Caco-2 (cell line): ENCODE measurements around the gene MDFIC. TPM values are rescaled to one million over a fixed set of nuclear protein-coding genes. Genes with fewer than 3 reads are reported as not detected.

Source experiments
- BruUV-seq: library from RNA; stranded (reverse); fragments of 400-500 nt; replicated peaks from 2 replicates; lab custom pipeline; 2021; lab: Mats Ljungman, UMichigan
- CTCF ChIA-PET: fragments of 300-600 bp; sonication (Branson Sonifier 250); formaldehyde crosslinking; loops from one replicate; lab custom pipeline; 2022; ENCODE audit warnings: antibody characterized with exemption; lab: Charles Lee
- POLR2A ChIA-PET: fragments of 300-600 bp; sonication (Branson Sonifier 250); formaldehyde crosslinking; loops from one replicate; lab custom pipeline; 2022; ENCODE audit warnings: antibody characterized with exemption; lab: Charles Lee
- DNase-seq, 2 experiments: peaks; one replicate each; pipeline versions ENCODE4 v3.0.0 to v3.0.0-alpha.2; 2020 to 2022
- H3K27me3 ChIP-seq: replicated peaks from 2 replicates; pipeline ENCODE4 v1.6.0; 2011; ENCODE audit warnings: low read length; ENCODE audit not compliant: control insufficient read depth, insufficient read depth
- H3K36me3 ChIP-seq: 2 replicates; pipeline ENCODE4 v1.5.1; 2011; ENCODE audit warnings: low read length; ENCODE audit not compliant: control insufficient read depth, insufficient read depth
- H3K4me1 ChIP-seq: fragments of 250-450 bp; sonication (Bioruptor Pico); 2 replicates; pipeline ENCODE4 v1.5.1; 2020; ENCODE audit warnings: mild to moderate bottlenecking
- H3K4me3 ChIP-seq: 2 replicates; pipeline ENCODE4 v1.5.1; 2011; ENCODE audit warnings: low read depth, mild to moderate bottlenecking, control low read depth, low read length
- H3K9me3 ChIP-seq: fragments of 250-450 bp; sonication (Bioruptor Pico); 2 replicates; pipeline ENCODE4 v1.5.1; 2020; ENCODE audit warnings: mild to moderate bottlenecking, moderate library complexity
- H3K27ac Mint-ChIP-seq: one replicate; pipeline ENCODE4 v1.8.0; 2022; ENCODE audit warnings: mixed read lengths; ENCODE audit not compliant: unreplicated experiment
- H3K27me3 Mint-ChIP-seq: one replicate; pipeline ENCODE4 v1.8.0; 2022; ENCODE audit warnings: mixed read lengths; ENCODE audit not compliant: insufficient read depth, unreplicated experiment
- H3K36me3 Mint-ChIP-seq: one replicate; pipeline ENCODE4 v1.8.0; 2022; ENCODE audit warnings: mild to moderate bottlenecking, mixed read lengths; ENCODE audit not compliant: insufficient read depth, unreplicated experiment
- H3K4me1 Mint-ChIP-seq: one replicate; pipeline ENCODE4 v1.8.0; 2022; ENCODE audit warnings: low read depth, mixed read lengths; ENCODE audit not compliant: unreplicated experiment
- H3K4me3 Mint-ChIP-seq: one replicate; pipeline ENCODE4 v1.8.0; 2022; ENCODE audit warnings: mild to moderate bottlenecking, moderate library complexity, mixed read lengths; ENCODE audit not compliant: unreplicated experiment
- H3K9me3 Mint-ChIP-seq: one replicate; pipeline ENCODE4 v1.8.0; 2022; ENCODE audit warnings: mixed read lengths; ENCODE audit not compliant: unreplicated experiment
- CTCF ChIP-seq, 2 experiments: fragments of 200-600 bp in 1 of 2; IDR thresholded peaks; 1 replicate in 1 of 2; 2 replicates in 1 of 2; pipeline versions ENCODE4 v1.5.1 to v1.8.0; 2011 to 2022; ENCODE audit warnings: antibody characterized with exemption in 1 of 2, control low read depth in 1 of 2, inconsistent platforms in 1 of 2, low read depth in 1 of 2, low read length in 1 of 2, mild to moderate bottlenecking in 1 of 2, moderate library complexity in 1 of 2; ENCODE audit not compliant: insufficient read depth in 1 of 2, severe bottlenecking in 1 of 2, unreplicated experiment in 1 of 2
- intact Hi-C: fragments of 100-400 bp; cut with micrococcal nuclease; formaldehyde crosslinking; loops from one replicate; pipeline ENCODE4 v1.10.0; 2022; ENCODE audit not compliant: unreplicated experiment
- total RNA-seq: library from RNA; stranded (reverse); gene quantifications from 2 replicates; pipeline ENCODE4 v1.2.3, GENCODE V29; 2022

Gene MDFIC
- total RNA-seq, 1 experiment from 2014 or later, result 2.7 TPM

DNA sequence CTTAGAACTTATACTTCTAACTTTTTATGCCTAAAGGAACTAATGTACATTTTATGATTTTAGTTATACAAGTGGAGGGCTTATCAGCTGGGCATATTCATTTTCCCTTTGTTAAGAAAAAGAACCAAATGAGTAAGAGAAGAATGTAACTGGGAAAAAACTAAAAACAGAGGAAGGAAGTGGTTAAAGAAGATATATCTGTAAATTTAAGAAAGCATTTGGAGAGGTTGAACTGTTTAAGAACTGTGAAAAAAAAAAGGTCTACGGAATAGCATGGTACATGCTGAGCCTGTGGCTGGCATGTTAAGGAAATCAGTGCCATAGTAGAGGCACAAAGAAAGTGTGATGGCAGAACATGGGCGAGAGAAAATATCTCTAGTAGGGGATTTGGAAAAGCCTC is 6.2 kb downstream of the MDFIC start:
- H3K27me3 Mint-ChIP-seq, result peaks cover 2% of the 10 kb centered on the region
- no peak overlapping the region for H3K27ac Mint-ChIP-seq
- H3K36me3 ChIP-seq, result no peaks in the 10 kb centered on the region
- ChIA-PET CTCF (no interaction called here), POLR2A (no interaction called here)
- no peaks in the 10 kb centered on the region for H3K4me1 ChIP-seq
- no peak overlapping the region for H3K4me3 Mint-ChIP-seq
- intact Hi-C loops, result no loop called here
- no peaks in the 10 kb centered on the region for H3K9me3 ChIP-seq
- no peak for DNase-seq
- no peaks in the 10 kb centered on the region for H3K4me1 Mint-ChIP-seq
- no TSS peak for BruUV-seq
- H3K4me3 ChIP-seq, result no peak overlapping the region
- no peaks in the 10 kb centered on the region for H3K27me3 ChIP-seq
- no peaks in the 10 kb centered on the region for H3K36me3 Mint-ChIP-seq
- no peaks in the 10 kb centered on the region for H3K9me3 Mint-ChIP-seq
- no peak for TF ChIP-seq CTCF (IDR thresholded peaks at IDR 0.05; ENCODE audit: insufficient read depth in 1 of 2, low read depth in 1 of 2, low read length in 1 of 2, severe bottlenecking in 1 of 2, unreplicated experiment in 1 of 2)

GRCh38 chr7:114929570-114929969 is 7.7 kb downstream of the MDFIC start:
- Mint-ChIP-seq H3K4me3 (no peak overlapping the region), H3K27me3 (peaks cover 2% of the 10 kb centered on the region), H3K4me1 (no peaks in the 10 kb centered on the region), H3K36me3 (no peaks in the 10 kb centered on the region), H3K27ac (no peak overlapping the region), H3K9me3 (no peaks in the 10 kb centered on the region)
- TF ChIP-seq CTCF (IDR thresholded peaks at IDR 0.05; ENCODE audit: insufficient read depth in 1 of 2, low read depth in 1 of 2, low read length in 1 of 2, severe bottlenecking in 1 of 2, unreplicated experiment in 1 of 2), result no peak
- Histone ChIP-seq H3K27me3 (no peaks in the 10 kb centered on the region), H3K36me3 (no peaks in the 10 kb centered on the region), H3K4me1 (no peaks in the 10 kb centered on the region), H3K4me3 (no peak overlapping the region), H3K9me3 (no peaks in the 10 kb centered on the region)
- no peak for DNase-seq
- intact Hi-C loops, result no loop called here
- no TSS peak for BruUV-seq
- CTCF ChIA-PET, result no interaction called here
- POLR2A ChIA-PET, result no interaction called here

DNA sequence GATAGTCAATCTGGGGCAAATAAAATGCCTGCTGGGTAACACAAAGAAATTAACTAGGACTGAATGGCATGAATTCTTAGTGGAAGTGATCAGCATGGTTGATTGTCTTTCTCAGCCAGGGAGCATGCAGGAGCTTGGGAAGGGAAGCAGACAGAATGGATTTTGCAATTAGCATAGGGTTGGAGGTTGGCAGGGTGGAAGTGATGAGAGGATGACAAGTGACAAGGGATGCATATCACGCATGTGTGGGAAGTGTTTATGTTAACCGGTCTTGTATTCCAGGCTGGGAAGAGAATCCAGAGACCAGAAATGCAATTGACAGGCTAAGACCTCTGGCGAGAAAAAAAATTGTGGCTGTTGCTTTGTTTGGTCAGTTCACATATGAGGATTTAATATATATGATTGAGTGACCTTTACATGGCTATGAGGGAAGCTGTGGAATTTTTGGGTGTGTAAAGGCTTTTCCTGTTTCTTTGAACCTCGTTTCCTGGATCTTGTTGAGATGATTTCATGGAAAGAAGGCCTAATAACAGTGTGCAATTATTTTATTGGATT is 8.3 kb downstream of the MDFIC start:
- Mint-ChIP-seq H3K36me3 (no peaks in the 10 kb centered on the region), H3K27me3 (peaks cover 2% of the 10 kb centered on the region), H3K27ac (no peak overlapping the region), H3K4me3 (no peak overlapping the region), H3K9me3 (no peaks in the 10 kb centered on the region), H3K4me1 (no peaks in the 10 kb centered on the region)
- H3K9me3 ChIP-seq, result no peaks in the 10 kb centered on the region
- no peaks in the 10 kb centered on the region for H3K27me3 ChIP-seq
- intact Hi-C loops, result no loop called here
- no peak for TF ChIP-seq CTCF (IDR thresholded peaks at IDR 0.05; ENCODE audit: insufficient read depth in 1 of 2, low read depth in 1 of 2, low read length in 1 of 2, severe bottlenecking in 1 of 2, unreplicated experiment in 1 of 2)
- no peaks in the 10 kb centered on the region for H3K4me1 ChIP-seq
- CTCF ChIA-PET, result no interaction called here
- no TSS peak for BruUV-seq
- no peak for DNase-seq
- no peaks in the 10 kb centered on the region for H3K36me3 ChIP-seq
- H3K4me3 ChIP-seq, result no peak overlapping the region
- POLR2A ChIA-PET, result no interaction called here
